Fibroblast of skin of back (primary cell): Measurements from ENCODE around the gene AAK1. TPM values are rescaled to one million over a fixed set of nuclear protein-coding genes. Genes with fewer than 3 reads are reported as not detected.
A peak's percentile ranks its signal among the peaks of the same experiment; 100 is the strongest.
"Not testable (repeated sequence)": the region's sequence is repeated elsewhere in the genome, so short reads cannot be mapped to it uniquely, and the experiment has no call there.

Experiments used
- DNase-seq: peaks from one replicate; pipeline ENCODE4 v3.0.0-alpha.2; 2013
- polyA plus RNA-seq, 2 experiments: library from polyadenylated mRNA; unstranded; fragments of 120-200 nt; gene quantifications; one replicate each; pipeline ENCODE4 v1.2.1, GENCODE V29; 2013; ENCODE audit not compliant: insufficient read length in 2 of 2

AAK1 gene
- polyA plus RNA-seq (2013, experiment 1 of 2; ENCODE audit: insufficient read length) = 47.4 TPM
- 46.3 TPM for polyA plus RNA-seq (2013, experiment 2 of 2; ENCODE audit: insufficient read length)

DNA sequence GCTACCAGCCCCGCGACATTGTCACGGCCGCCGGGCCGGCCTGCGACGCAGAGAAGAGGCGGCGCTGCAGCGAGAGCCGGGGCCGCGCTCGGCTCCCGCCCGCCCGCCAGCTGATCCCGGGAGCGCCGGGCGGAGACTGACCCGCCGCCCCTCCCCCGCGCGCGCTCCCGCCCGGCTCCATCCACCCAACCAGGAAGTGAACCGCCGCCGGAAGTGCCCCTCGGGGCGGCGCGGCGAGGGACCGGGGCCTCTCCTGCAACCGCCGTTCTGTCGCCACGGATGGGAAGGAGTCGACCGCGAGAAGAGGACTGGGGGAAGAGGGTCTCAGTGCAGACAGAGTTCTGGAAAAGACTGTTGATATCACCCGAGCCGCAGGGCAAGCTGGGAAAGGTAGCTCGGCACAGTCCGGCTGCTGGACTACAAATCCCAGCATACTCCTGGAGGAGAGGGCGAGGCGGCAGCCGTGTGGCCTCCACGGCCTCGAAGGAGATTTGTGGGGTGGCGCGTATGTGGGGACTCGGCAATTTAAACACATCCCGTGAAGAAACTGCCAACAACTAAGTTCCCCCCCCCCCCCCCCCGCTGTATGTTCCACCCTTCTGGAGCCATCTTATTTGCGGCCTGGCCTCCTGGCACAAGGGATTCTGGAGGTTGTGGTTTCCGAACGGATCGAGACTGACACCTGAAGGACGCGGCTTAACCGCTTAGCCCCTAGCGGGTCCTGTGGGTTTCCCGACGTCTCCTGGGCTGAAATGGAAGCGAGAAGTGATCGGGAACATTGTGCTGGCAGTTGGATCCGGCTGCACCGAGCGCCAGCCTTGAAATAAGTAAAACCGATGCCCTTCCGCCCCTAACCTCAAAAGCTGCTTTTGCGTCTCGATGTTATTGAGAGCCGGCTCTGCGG is at the start of gene AAK1:
Gene AAK1, minus strand, starts transcription at position 138 of the 904 bp plus-strand sequence. CDS start 699 bp downstream, outside the sequence.
- peak; percentile 90 for DNase-seq

DNA sequence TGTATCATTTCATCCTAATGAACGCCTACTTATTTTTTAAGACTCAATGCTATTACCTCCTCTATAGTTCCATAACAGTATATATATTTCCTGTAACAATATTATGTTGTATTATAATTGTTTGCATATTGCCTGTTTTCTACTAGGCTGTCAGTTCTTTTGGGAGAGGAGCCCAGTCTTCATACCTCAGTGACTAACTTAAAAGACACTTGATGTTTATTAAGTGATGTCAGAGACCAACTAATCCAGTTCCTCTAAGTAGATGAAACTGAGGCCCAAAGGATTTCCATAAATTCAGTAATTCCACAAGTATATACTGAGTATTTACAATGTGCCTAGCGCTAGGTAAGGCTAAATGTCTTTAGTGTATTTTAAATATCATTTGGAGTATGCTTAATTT is 48.9 kb upstream of the AAK1 start:
- DNase-seq = peak; percentile 72

DNA sequence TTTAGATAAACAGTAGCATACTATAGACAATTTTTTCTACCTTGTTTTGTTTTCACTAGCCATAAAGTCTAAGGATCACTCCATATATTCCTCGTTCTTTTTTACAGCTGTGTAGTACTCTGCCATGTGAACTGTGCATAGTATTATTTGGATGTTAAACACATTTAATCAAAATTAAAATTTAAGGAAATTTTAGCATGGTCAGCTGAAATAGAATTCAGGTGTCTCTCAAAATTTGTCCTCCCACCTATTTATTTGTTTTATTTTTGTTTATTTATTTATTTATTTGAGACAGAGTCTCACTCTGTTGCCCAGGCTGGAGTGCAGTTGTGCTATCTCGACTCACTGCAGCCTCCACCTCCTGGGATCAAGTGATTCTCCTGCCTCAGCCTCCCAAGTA is 46.4 kb upstream of the AAK1 start:
- DNase-seq = no peak

DNA sequence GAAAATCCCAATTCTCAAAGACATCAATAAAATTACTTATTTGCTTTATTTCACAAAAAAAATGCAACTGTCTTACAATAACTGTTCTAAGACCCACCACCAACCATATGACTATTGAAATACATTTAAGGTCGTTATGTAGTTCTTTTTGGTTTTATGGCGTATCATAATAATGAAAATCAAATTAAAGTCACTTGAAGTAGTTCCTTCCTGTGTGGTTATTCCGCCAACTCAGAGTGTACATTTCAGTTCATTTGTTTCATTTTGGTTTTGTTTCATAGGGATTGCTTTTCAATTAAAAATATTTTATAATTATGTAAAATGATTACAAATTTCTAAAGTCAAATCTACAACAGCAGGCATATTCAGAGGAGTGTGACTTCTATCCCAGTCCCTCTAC is 45.9 kb upstream of the AAK1 start:
- no peak for DNase-seq

DNA sequence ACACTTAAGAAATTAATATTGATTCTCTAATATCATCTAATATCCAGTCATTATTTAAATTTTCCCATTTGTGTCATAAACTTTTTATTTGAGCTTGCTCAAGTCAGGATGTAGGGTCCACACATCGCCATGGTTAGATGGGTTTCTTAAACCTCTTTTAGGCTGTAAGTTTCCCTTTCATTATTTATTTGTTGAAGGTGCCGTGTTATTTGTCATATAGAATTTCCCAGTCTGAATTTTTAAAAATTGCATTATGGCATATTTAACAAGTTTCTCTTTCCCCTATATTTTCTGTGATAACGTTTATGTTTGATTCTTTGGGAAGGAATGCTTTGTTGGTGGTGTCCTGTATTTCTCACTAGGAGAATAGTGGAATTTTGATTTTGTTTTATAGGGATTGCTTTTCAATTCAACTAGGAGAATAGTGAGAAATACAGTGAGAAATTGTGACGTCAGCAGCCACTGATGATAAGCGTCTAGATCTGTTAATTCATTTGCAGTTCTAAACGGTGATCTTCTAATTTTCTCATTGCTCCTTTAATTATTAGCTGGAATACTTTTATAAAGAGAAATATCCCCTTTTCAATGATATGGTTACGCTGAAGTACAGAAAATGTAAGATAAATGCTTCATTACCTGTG is 44.6 kb upstream of the AAK1 start:
- DNase-seq = no peak

DNA sequence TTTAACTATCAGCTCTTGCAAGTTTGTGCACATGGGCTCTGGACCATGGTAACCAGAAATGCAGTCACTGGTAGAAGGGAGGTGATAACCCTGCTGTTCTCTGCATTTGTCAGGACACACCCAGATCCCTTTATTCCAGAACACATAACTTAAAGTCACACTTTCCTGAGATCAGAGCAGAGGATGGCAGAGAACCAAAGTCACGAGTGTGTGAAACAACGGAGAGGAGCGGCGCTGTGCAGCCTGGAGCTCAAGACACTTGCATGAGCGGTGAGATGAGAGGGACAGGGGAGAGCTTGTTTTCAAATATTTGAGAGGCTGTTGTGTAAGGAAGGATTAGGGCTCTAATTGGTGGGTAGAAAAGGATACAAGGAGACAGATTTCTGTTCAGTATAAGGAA is 43.3 kb upstream of the AAK1 start:
- DNase-seq = no peak

DNA sequence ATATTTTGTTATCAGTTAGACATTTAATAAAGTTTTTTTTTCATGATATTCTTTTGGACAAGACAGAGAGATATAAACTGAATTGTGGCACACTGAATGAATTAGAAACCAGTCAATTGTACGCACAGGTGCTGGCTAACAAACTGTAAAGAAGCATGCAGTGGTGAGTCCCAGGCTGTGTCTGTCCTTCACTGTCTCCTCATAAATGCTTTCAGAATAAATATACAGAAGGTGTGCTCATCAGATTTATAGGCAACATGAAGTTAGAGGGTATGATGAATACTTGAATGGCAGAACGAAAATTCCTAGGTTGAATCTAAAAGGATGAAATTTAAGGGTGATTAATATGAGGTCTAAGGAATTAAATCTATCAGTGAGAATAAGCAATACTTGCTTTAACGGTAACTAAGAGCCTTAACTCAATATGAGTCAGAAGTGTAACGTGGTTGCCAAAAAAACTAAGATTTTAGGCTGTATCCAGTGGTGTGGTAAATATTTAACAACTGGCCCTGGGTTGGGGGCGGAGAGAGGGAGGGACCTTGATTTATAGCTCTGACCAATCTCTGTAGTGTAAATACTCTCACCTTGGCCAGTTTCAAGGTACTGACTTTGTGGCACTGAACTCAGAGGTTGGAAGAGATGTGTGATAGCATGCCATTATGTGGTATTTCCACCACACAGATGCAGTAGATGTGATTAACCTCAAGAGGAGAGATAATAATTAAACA is 41.9 kb upstream of the AAK1 start:
- peak; percentile 13 for DNase-seq

DNA sequence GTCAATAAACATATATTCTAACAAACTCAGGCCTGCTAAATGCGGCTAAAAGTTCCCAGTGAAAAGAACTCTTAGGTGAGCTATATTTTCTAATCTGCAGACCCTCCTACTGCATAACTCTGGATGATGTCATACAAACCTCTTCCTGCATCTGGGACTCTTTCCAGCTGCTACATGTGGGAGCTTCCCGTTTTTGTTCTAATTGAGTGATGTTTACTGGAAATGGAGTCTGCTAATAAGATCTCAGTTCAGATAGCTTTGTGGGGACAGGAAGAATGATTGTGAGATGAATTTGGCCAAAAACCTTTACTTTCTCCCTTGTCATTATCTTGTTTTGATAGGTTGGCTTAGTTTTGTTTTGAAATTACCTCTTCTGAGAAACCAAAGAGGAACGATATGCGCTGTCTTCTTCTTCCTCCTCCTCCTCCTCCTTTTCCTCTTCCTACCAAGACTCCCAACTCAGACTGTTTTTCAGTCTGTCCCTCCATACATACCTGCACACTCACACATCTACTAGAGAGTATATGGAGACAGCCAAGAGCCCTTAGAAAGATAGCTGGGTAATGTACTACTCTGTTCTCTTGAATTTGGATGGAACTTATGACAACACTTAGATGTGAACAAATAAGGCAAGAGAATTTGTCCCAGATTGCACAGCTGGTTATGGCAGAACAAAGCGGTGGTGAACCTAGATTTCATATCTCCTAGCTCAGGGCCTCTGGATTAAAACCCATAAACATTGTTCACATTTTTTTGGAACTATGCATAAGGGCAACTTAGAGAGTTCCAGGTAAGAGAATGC is 39.8 kb upstream of the AAK1 start:
- peak; percentile 67 for DNase-seq

DNA sequence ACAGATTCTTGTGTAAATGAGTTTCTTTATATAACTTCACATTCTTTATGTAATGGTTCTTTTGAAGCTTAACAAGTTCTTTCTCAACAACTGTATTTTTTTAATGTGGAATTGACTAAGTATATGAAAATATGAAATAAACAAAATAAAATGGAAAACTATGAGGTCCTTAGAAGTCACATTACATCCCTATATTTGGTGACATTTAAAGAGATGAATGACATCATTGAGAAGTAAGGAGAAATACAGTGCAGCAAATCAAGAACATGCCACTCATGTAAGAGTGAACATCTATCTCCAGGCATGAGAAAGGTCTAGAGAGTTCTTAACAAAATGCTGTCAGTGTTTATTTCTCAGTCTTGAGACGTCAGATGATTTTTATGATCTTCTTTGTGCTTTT is 39.0 kb upstream of the AAK1 start:
- DNase-seq = no peak

DNA sequence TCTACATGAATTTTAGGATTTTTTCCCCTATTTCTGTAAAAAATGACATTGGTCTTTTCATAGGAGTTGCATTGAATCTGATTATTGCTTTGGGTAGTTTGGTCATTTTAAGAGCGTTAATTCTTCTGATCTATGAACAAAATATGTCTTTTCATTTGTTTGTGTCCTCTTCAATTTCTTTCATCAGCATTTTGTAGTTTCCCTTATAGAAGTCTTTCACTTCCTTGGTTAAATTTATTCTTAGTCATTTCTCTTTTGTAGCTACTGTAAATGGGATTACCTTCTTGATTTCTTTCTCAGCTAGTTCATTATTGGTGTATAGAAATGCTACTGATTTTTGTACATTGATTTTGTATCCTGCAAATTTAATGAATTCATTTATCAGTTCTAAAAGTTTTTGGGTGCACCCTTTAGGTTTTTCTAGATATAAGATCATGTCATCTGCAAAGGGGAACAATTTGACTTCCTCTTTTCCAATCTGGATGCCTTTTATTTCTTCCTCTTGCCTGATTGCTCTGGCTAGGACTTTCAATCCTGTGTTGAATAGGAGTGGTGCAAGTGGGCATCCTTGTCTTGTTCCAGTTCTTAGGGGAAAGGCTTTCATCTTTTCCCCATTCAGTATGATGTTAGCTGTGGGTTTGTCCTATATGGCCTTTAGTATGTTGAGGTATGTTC is 36.6 kb upstream of the AAK1 start:
- DNase-seq = no peak

DNA sequence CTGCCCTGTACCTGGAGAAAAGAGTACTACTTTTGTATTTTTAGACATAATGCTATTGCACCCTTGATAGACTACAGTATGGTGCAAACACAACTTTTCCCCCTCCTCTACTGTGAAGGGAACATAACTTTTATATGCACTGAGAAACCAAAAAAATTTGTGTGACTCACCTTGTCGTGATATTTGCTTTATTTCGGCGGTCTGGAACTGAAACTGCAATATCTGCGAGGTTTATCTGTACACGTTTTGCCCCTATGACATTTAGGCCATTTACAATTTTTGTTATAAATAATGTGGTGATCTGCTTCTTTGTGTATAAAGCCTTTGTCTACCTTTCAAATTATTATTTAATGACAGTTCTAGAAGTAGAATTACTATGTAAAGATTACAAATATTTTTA is 34.4 kb upstream of the AAK1 start:
- DNase-seq = no peak

DNA sequence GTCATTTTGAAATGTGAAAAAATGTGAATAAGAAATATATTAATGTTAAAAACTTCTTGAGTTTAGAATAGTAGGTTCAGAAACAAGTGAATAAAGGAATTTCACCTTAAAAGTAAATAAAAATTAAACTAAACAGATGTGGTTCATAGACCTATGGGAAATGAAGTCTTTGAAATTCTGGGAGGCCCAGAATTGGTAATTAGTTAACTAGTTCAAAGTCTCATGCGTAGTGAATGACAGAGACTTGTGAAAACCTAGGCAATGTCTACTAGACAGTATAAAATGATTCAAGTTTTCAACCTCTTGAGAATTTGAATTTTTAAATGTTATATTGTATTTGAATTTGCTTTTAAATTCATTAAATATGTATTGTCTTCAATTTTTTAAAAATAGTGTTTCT is 32.6 kb upstream of the AAK1 start:
- no peak for DNase-seq

DNA sequence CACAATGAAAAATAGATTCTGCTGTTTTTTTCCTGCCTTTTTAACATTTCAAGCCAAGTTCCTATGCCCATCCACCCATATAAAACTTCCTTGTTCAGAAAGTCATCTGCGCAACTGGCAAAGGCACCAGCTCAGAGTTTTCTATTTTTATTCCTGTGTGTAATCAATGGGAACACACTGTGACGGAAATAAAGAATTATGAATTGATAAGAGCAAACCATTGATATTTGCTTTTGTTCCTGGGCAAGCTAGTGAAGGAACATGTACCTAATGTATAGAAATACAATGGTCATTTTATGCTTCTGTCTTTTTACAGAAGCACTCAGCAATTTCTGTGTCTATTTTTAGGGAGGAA is 30.8 kb upstream of the AAK1 start:
- no peak for DNase-seq

DNA sequence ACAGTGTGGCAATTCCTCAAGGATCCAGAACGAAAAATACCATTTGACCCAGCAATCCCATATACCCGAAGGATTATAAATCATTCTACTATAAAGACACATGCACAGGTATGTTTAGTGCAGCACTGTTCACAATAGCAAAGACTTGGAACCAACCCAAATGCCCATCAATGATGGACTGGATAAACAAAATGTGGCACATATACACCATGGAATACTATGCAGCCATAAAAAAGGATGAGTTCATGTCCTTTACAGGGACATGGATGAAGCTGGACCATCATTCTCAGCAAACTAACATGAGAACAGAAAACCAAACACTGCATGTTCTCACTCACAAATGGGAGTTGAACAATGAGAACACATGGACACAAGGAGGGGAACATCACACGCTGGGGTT is 29.6 kb upstream of the AAK1 start:
- not testable (repeated sequence) for DNase-seq

DNA sequence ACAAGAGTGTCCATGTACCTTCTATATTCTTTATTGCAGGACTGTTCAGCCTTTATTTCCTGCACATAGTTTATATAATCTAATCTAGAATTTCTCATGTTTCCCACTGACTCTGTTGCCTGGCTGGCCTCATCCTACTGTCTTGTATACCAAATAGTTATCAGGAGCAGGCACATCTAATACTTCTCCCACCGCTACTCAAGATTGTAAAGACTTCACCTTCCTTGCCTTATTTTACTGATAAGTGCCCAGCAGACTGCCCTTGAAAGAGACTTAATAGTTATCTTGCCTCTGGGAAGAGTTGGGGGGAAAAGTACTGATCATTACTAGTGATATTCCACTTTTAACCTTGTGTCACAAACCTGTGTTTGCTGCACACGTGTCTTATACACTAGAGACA is 26.1 kb upstream of the AAK1 start:
- DNase-seq = no peak

DNA sequence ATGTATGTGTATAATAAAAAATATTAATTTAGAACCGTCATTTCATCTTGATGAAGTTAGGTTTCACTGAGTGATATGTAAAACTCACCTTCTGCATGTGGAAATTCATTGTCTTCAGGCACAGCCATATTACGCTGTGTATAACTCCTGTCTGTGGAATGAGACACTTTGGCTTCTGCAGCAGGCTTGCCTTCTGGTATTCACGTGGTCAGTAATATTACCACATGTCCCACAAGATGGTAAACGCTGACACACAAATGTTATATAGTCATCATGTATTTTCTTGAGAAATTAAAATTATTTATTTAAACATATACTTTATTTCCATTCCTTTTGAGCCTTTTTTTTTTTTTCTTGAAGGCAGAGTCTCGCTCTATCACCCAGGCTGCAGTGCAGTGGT is 25.1 kb upstream of the AAK1 start:
- peak; percentile 29 for DNase-seq

DNA sequence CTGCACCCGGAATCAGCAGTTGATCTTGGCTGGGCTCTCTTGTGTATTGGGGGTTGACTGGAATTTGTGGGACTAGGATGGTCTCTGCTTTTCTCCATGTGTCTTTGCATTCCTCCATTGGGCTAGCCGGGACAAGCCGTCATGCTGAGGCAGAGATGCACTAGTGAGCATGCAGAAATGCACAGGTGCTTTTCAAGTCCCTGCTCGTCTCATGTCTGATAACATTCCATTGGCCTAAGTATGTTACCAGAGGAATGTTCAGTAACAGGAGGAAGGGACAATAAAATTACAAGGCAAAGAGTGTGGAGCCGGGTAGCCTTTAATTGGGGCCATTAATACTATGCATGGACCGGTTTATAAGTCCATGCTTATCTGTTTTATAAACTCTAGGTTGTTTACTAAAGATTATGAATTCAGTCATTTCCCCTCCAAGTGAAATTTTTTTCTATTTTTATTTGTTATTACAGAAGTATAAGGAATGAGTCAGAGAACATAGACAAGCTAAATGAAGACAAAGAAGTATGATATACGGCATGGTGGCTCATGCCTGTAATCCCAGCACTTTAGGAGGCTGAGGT is 24.4 kb upstream of the AAK1 start:
- peak; percentile 61 for DNase-seq

DNA sequence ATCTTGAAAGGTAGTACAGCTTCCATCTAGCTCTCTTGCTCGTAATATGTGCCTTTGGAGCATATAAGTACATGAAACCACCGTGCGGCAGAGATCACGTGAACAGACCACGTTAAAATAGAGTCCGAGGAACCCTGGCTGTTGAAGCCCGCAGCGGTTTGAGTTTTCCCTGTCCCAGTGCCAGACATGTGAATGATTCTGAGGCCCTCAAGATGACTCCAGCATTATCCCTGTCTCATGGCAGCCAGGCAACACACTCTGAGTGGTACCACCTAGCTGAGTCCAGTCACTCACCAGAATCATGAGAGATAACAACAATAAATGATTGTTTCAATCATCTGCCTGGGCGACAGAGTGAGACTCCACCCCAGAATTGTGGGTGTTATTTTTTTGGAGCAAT is 21.6 kb upstream of the AAK1 start:
- no peak for DNase-seq

DNA sequence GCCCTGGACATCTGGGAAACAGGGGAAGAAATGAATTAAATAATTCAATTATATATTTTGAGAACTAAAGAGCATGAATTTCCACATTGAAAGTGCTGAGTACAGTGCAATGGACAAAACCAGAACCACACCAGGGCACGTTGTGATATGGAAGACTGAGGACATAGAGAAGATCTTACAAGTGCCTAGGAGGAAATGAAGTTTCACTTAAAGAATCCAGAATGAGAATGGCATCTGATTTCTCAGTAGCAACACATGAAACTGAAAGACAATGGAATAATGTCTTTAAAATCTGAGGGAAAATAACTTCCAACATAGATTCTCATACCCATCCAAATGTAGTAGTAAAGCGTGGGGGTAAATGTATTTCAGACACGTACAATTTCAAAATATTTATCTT is 20.3 kb upstream of the AAK1 start:
- DNase-seq = no peak

DNA sequence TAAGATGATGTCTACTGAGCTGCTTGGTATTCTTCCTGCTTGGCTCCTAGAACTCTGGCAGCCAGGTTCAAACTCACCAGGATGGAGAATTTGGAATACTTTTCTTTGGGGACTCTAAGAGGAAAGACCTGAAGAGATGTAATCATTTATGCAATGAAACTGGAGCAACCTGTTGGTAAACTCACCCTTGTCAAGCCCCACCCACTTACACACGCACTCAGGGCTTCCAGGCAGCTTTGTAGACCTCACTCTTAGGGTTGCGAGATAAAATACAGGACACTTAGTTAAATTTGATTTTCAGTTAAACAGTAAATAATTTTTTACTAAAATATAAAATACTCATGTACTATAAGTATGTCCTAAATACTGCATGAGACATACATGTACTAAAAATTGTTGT is 19.0 kb upstream of the AAK1 start:
- DNase-seq = not testable (repeated sequence)

DNA sequence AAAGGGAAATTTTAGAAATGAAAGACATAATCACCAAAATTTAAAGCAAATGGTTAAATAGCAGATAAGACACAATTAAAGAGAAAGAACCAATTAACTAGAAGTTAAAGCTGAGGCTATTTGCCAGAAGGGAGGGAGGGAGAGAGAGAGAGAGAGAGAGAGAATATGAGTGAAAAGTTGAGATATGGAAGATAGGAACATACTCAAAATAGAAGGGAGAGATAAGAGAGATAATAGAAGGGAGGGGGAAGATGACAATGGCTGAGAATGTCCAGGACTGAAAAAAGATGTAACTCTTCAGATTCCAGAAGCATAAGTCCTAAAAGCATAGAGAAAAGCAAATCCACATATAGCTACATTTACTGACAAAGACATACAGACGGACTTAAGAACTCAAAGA is 17.1 kb upstream of the AAK1 start:
- DNase-seq = no peak
